ENCODE measurements around the gene ABCC3.

ABCC3 gene

DNA sequence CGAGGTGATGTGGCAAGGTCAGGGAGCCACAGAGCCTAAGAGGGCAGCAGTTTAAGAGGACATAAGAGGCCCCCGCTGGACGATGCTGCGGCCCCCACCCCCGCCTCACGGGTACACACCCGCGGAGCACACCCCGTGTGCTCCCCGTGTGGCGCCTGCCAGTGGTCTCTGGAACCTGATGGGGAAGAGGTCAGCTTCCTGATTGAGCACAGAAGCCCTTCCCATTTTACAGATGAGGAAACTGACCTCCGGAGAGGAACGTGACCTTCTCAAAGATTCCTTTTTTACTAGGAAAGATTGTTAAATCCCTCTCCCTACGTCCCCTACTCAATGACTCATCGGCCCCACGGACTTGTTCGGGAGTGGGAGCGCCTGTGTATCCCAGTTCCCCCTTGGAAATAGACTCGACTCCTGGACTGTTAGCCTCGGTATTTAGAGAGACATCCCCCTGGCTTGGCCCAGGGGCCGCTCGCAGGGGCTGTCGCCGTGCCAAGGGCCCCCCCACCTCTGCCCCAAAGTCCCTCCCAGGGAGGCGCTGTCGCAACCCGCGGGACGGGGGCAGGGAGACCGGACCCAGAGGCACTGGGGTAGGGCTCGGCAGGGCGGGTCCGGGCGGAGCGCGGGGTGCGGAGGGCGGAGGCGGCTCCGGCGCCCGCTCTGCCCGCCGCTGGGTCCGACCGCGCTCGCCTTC, at the start of gene ABCC3:
Gene ABCC3, plus strand, starts transcription at position 658 of the 691 bp plus-strand sequence. CDS start 56 bp downstream, outside the sequence.
- TF ChIP-seq, protein P1, sequence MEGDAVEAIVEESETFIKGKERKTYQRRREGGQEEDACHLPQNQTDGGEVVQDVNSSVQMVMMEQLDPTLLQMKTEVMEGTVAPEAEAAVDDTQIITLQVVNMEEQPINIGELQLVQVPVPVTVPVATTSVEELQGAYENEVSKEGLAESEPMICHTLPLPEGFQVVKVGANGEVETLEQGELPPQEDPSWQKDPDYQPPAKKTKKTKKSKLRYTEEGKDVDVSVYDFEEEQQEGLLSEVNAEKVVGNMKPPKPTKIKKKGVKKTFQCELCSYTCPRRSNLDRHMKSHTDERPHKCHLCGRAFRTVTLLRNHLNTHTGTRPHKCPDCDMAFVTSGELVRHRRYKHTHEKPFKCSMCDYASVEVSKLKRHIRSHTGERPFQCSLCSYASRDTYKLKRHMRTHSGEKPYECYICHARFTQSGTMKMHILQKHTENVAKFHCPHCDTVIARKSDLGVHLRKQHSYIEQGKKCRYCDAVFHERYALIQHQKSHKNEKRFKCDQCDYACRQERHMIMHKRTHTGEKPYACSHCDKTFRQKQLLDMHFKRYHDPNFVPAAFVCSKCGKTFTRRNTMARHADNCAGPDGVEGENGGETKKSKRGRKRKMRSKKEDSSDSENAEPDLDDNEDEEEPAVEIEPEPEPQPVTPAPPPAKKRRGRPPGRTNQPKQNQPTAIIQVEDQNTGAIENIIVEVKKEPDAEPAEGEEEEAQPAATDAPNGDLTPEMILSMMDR (conservative IDR thresholded peaks at IDR 0.05; ENCODE audit: low read depth, low read length): no peak
- peak within 1 kb of the TSS; percentile 41 for H3K4me3 ChIP-seq (ENCODE audit: low read depth, low read length)
- no peak for DNase-seq (ENCODE audit: low read depth)

GRCh38 chr17:50585346-50585745, 49.3 kb upstream of the ABCC3 start:
- TF ChIP-seq, protein P1 (conservative IDR thresholded peaks at IDR 0.05; ENCODE audit: low read depth, low read length): no peak
- no peak for DNase-seq (ENCODE audit: low read depth)
- H3K4me3 ChIP-seq (ENCODE audit: low read depth, low read length): no peak overlapping the region

DNA sequence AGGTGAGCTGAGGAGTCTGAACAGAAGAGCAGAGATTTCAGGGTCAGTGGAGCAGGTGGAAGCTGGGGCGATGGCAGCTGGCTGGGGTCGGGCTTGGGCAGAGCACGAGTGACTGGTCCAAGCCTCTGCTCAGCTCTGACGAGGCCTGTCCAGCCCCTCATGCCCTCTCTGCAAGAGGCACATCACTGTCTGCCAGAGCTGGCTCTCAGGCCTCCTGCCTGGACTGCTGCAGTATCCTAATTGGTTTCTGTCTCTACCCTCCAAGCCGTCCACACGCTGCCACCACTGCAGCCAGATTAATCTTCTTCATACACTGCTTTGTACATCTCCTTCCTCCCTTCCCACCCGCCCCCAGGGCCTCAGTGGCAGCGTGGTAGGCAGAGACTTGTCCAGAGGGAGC, 48.8 kb upstream of the ABCC3 start:
- TF ChIP-seq, protein P1 (conservative IDR thresholded peaks at IDR 0.05; ENCODE audit: low read depth, low read length): no peak
- DNase-seq (ENCODE audit: low read depth): no peak
- H3K4me3 ChIP-seq (ENCODE audit: low read depth, low read length): no peak overlapping the region

DNA sequence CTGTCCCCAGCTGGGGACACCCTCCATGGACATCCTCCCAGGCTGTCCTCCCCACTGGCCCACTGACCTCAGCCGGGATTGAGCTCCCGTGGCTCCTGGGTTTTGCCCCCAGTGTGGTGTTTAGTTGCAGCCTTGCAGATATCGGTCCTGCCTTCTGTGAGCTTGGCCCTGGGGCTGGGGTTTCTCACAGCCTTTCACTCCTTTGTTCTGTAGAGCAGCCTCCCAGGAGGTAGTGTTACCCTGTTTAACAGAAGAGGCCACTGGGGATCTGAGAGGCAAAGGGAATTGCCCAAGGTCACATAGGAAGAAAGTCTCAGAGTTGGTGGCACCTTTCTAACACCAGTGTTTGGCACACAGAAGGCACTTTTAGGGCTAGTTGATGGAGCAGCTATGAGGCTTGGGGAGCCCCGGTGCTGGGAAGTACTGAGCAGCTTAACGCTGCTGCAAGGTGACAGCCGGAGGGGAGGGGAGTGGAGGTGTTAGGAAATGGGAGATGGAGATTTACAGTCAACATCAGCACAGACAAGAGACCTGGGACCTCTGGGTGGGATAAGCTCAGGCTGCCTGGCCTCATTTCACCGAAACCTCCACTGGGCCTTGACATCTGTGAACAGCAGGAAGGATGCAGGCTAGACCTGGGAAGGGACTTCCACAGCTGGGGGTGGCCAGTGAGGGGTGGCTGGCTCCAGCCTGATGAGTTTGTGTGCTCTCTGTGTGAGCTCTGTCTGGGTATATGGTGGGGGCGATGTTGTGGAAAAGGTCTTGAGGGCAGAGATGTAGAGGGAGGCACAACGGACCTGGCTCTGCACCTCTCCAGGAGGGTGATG, 48.0 kb upstream of the ABCC3 start:
- no peak for DNase-seq (ENCODE audit: low read depth)
- H3K4me3 ChIP-seq (ENCODE audit: low read depth, low read length): no peak overlapping the region
- TF ChIP-seq, protein P1 (conservative IDR thresholded peaks at IDR 0.05; ENCODE audit: low read depth, low read length): no peak

DNA sequence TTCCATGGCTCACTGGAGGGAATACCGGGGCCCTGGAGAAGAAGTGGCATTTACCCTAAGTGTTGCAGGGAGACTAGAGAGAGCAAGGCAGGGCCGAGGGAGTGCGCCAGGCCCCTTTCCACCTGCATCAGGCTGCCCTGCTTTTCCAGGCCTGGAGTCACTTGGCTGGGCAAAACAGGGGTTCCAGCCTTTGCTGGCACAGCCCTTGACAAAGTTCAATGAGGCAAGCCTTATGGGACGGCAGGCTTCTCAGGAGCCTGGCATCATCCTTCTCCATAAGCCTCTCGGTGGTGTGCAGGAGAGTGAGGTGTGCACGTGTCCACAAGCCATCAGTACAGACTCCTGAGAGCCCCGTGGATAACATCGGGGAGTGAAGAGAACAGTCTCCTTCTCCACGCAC, 47.1 kb upstream of the ABCC3 start:
- TF ChIP-seq, protein P1 (conservative IDR thresholded peaks at IDR 0.05; ENCODE audit: low read depth, low read length): no peak
- DNase-seq (ENCODE audit: low read depth): no peak
- H3K4me3 ChIP-seq (ENCODE audit: low read depth, low read length): no peak overlapping the region

- H3K4me3 ChIP-seq (ENCODE audit: low read depth, low read length): no peak overlapping the region
- TF ChIP-seq, protein P1 (conservative IDR thresholded peaks at IDR 0.05; ENCODE audit: low read depth, low read length): no peak
- DNase-seq (ENCODE audit: low read depth): peak; percentile 14
Measured at GRCh38 chr17:50588391-50589049, 46.2 kb upstream of the ABCC3 start.

All from choroid plexus epithelial cell (primary cell).